ENCODE results near the gene ZIC5. TPM values are rescaled to one million over a fixed set of nuclear protein-coding genes. Genes with fewer than 3 reads are reported as not detected.
A peak's percentile ranks its signal among the peaks of the same experiment; 100 is the strongest.

The ZIC5 gene
- total RNA-seq, result not detected
- not detected for polyA plus RNA-seq

DNA sequence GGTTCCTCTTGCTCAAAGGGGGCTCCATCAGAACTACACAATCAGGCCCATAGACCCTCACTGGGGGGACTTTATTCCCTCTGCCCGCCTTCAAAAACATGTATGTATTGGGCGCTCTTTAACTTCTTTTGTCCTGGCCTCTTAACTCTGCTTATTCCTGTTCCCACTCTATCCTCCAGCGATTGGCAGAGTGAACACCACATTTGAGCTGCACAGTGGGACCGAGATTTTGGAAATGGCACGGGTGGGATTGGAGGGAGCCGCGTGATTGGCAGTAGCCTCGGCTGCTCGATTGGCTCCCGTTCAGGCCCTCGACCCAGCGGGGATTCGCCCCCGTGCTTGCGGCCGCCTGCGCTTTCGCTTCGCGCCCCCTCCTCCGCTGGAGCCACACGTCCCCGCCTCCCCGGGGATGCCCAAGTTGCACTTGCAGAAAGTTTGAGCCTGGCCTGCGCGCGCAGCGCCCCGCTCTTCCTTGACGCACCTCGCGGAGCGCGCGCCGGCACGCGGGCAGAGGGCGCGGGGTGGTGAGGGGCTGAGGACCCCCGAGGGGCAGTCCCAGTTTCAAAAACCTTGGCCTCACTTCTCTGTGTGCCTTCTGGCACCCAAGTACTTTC, at the start of gene ZIC5:
TSS of gene ZIC5 (minus strand) at position 192 of the 614 bp plus-strand sequence. CDS start at position 28, 164 bp downstream.
- DNase-seq, result no peak
- Mint-ChIP-seq H3K36me3 (peaks cover 0 to 5% (median 2%) of the 10 kb centered on the region in 3 donors), H3K27ac (peak within 1 kb of the TSS in 4 of 8 donors; percentile 66 to 97 (median 73)), H3K4me1 (peaks cover 24 to 28% (median 24%) of the 10 kb centered on the region in 3 donors), H3K27me3 (peaks cover 74 to 78% of the 10 kb centered on the region in 2 donors), H3K4me3 (peak within 1 kb of the TSS; percentile 50 to 81 (median 66)), H3K9me3 (peaks cover 17 to 57% (median 52%) of the 10 kb centered on the region in 5 donors)
- ChIA-PET CTCF (no interaction called here), POLR2A (no interaction called here)
- Histone ChIP-seq H3K36me3 (ENCODE audit: insufficient read depth, low read length) (no peaks in the 10 kb centered on the region), H3K4me3 (ENCODE audit: low read length) (no peak within 1 kb of the TSS), H3K27me3 (ENCODE audit: insufficient read depth, low read length, poor library complexity, severe bottlenecking) (peaks cover 81% of the 10 kb centered on the region), H3K27ac (ENCODE audit: low read depth, low read length) (no peak within 1 kb of the TSS), H3K4me1 (ENCODE audit: insufficient read depth, low read length) (peaks cover 17% of the 10 kb centered on the region), H3K9me3 (ENCODE audit: low read length) (peaks cover 16% of the 10 kb centered on the region)

DNA sequence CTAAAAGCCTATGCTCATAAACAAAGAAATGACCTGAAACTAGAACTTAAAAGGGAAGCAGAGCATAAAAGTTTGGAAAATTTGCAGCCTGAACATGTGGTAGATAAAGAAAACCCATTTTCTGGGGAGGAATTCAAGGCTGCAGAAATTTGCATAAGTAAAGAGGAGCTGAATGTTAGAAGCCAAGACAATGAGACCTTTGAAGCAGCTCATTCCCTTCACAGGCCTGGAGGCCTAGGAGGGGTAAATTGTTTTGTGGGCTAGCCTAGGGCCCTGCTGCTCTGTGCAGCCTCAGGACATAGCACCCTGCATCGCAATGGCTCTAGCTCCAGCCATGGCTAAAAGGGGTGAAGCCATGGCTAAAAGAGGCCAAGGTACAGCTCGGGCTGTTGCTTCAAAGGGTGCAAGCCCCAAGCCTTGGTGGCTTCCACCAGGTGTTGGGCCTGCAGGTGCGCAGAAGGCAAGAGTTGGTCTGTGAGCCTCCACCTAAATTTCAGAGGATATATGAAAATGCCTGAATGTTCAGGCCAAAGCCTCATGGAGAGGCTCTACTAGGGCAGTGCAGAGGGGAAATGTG, 48.3 kb upstream of the ZIC5 start:
- H3K4me3 ChIP-seq (ENCODE audit: low read length), result no peak overlapping the region
- no peaks in the 10 kb centered on the region for H3K36me3 ChIP-seq (ENCODE audit: insufficient read depth, low read length)
- Mint-ChIP-seq H3K4me1 (no peaks in the 10 kb centered on the region), H3K27ac (no peak overlapping the region), H3K27me3 (peaks cover 0 to 3% of the 10 kb centered on the region in 2 donors), H3K9me3 (no peaks in the 10 kb centered on the region), H3K36me3 (no peaks in the 10 kb centered on the region), H3K4me3 (no peak overlapping the region)
- CTCF ChIA-PET, result no interaction called here
- no peak for DNase-seq
- H3K27me3 ChIP-seq (ENCODE audit: insufficient read depth, low read length, poor library complexity, severe bottlenecking), result no peaks in the 10 kb centered on the region
- no peaks in the 10 kb centered on the region for H3K4me1 ChIP-seq (ENCODE audit: insufficient read depth, low read length)
- POLR2A ChIA-PET, result no interaction called here
- H3K27ac ChIP-seq (ENCODE audit: low read depth, low read length), result no peak overlapping the region
- no peaks in the 10 kb centered on the region for H3K9me3 ChIP-seq (ENCODE audit: low read length)

DNA sequence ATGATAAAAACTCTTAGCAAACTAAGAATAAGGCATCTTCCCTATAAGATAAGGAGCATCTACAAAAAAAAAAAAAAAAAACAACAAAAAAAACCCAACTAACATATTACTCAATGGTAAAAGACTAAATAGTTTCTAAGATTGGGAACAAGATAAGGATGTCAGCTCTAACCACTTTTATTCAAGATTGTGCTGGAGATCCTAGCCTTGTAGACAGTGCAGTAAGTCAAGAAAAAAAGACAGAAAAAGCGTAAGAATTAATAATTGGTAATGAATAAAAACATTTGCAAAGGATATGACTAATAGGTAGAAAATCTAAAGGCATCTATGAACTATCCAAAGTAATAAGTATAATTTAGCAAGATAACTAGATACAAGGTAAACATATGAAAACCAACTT, 43.1 kb upstream of the ZIC5 start:
- Histone ChIP-seq H3K4me1 (ENCODE audit: insufficient read depth, low read length) (no peaks in the 10 kb centered on the region), H3K4me3 (ENCODE audit: low read length) (no peak overlapping the region), H3K36me3 (ENCODE audit: insufficient read depth, low read length) (no peaks in the 10 kb centered on the region), H3K27ac (ENCODE audit: low read depth, low read length) (no peak overlapping the region), H3K27me3 (ENCODE audit: insufficient read depth, low read length, poor library complexity, severe bottlenecking) (no peaks in the 10 kb centered on the region), H3K9me3 (ENCODE audit: low read length) (no peaks in the 10 kb centered on the region)
- CTCF ChIA-PET, result interaction anchor here (1.4 kb wide), 1 partner anchor 356 kb away, joined by 3 read pairs; no protein-coding TSS in a partner anchor
- DNase-seq, result no peak
- Mint-ChIP-seq H3K36me3 (peaks cover 0 to 6% (median 0%) of the 10 kb centered on the region in 3 donors), H3K27ac (no peak overlapping the region), H3K27me3 (peaks cover 8 to 15% of the 10 kb centered on the region in 2 donors), H3K9me3 (peaks cover 0 to 5% (median 0%) of the 10 kb centered on the region in 5 donors), H3K4me1 (no peaks in the 10 kb centered on the region), H3K4me3 (no peak overlapping the region)
- POLR2A ChIA-PET, result no interaction called here

DNA sequence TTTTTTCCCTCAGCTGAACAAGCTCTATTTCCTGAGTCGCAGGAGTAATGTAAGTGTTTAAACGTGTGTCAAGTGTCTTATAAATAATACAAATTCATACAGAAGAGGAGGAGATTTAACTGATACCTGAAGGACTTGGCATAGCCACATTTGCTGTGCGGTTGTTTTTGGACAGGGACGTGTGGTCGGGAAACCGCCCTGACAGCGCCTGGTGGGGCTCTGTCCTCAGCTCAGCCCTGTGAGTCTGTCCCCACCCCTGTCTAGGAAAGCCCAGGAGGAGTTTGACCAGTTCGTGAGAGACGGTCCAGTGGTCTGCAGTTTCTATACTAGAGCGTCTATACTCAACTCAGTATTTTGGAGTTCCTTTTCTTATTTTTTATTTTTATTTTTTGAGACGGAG, 26.7 kb upstream of the ZIC5 start:
- Mint-ChIP-seq H3K4me1 (peaks cover 4 to 8% (median 5%) of the 10 kb centered on the region in 3 donors), H3K9me3 (peaks cover 16 to 39% (median 25%) of the 10 kb centered on the region in 5 donors), H3K27me3 (peaks cover 67 to 81% of the 10 kb centered on the region in 2 donors), H3K27ac (peak overlapping the region in 2 of 8 donors; percentile 5 to 57), H3K4me3 (peak overlapping the region in 2 of 7 donors; percentile 8 to 13), H3K36me3 (no peaks in the 10 kb centered on the region)
- ChIA-PET POLR2A (no interaction called here), CTCF (no interaction called here)
- DNase-seq, result no peak
- Histone ChIP-seq H3K4me3 (ENCODE audit: low read length) (no peak overlapping the region), H3K9me3 (ENCODE audit: low read length) (no peaks in the 10 kb centered on the region), H3K27ac (ENCODE audit: low read depth, low read length) (no peak overlapping the region), H3K4me1 (ENCODE audit: insufficient read depth, low read length) (no peaks in the 10 kb centered on the region), H3K36me3 (ENCODE audit: insufficient read depth, low read length) (no peaks in the 10 kb centered on the region), H3K27me3 (ENCODE audit: insufficient read depth, low read length, poor library complexity, severe bottlenecking) (peaks cover 63% of the 10 kb centered on the region)

DNA sequence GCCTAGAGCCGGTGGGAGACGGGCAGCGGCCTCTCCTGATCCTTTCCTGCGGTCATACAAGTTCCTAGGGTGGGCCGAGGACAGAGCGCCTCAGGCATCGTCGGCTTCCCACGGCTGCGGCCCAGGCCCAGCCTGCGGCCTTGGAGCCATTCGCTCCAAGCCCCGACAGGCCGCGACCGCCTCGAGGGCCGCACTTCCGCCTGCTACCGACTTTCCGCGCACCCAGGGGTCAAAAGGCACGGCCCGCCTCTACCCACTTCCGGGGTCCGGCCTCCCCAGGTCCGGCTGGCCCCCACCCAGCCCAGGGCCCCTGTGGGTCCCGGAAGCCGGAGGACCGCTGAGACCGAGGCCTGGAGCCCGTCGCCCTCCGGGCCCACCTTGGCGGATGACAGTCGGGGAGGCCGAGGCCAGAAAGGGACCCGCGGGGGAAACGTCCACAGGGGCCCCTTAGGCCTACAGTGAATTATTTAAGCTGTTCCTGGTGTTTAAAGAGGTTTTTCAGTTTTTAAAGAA, 26.2 kb upstream of the ZIC5 start:
- CTCF ChIA-PET, result no interaction called here
- H3K4me3 Mint-ChIP-seq, result peak overlapping the region in 2 of 7 donors; percentile 8 to 13
- H3K27ac ChIP-seq (ENCODE audit: low read depth, low read length), result no peak overlapping the region

GRCh38 chr13:99996381-99996973, 24.9 kb upstream of the ZIC5 start:
- no peak for DNase-seq
- Mint-ChIP-seq H3K36me3 (no peaks in the 10 kb centered on the region), H3K4me1 (peaks cover 5 to 8% (median 7%) of the 10 kb centered on the region in 3 donors), H3K27me3 (peaks cover 72 to 85% of the 10 kb centered on the region in 2 donors), H3K27ac (peak overlapping the region in 3 of 8 donors; percentile 69 to 90 (median 74)), H3K4me3 (peak overlapping the region in 3 of 7 donors; percentile 23 to 44 (median 38)), H3K9me3 (peaks cover 22 to 45% (median 25%) of the 10 kb centered on the region in 5 donors)
- ChIA-PET CTCF (interaction anchor here (1.0 to 1.1 kb wide), 2 partner anchors 26 to 239 kb away, joined by 3 read pairs; no protein-coding TSS in a partner anchor), POLR2A (no interaction called here)
- Histone ChIP-seq H3K36me3 (ENCODE audit: insufficient read depth, low read length) (no peaks in the 10 kb centered on the region), H3K9me3 (ENCODE audit: low read length) (no peaks in the 10 kb centered on the region), H3K27ac (ENCODE audit: low read depth, low read length) (no peak overlapping the region), H3K4me1 (ENCODE audit: insufficient read depth, low read length) (no peaks in the 10 kb centered on the region), H3K4me3 (ENCODE audit: low read length) (no peak overlapping the region), H3K27me3 (ENCODE audit: insufficient read depth, low read length, poor library complexity, severe bottlenecking) (peaks cover 75% of the 10 kb centered on the region)

More for the DNA sequence above, 26.2 kb upstream of the ZIC5 start:
- no peak for DNase-seq
- no peaks in the 10 kb centered on the region for H3K4me1 ChIP-seq (ENCODE audit: insufficient read depth, low read length)
- no peaks in the 10 kb centered on the region for H3K36me3 Mint-ChIP-seq
- peaks cover 4 to 8% (median 6%) of the 10 kb centered on the region in 3 donors for H3K4me1 Mint-ChIP-seq
- no peaks in the 10 kb centered on the region for H3K36me3 ChIP-seq (ENCODE audit: insufficient read depth, low read length)
- no peaks in the 10 kb centered on the region for H3K9me3 ChIP-seq (ENCODE audit: low read length)
- peaks cover 68% of the 10 kb centered on the region for H3K27me3 ChIP-seq (ENCODE audit: insufficient read depth, low read length, poor library complexity, severe bottlenecking)
- H3K27ac Mint-ChIP-seq, result peak overlapping the region in 2 of 8 donors; percentile 5 to 57
- H3K27me3 Mint-ChIP-seq, result peaks cover 67 to 81% of the 10 kb centered on the region in 2 donors
- no peak overlapping the region for H3K4me3 ChIP-seq (ENCODE audit: low read length)
- POLR2A ChIA-PET, result interaction anchor here (0.9 kb wide), 1 partner anchor 16 kb away, joined by 5 read pairs; the partner anchor contains the start of gene ZIC2
- H3K9me3 Mint-ChIP-seq, result peaks cover 16 to 41% (median 28%) of the 10 kb centered on the region in 5 donors

DNA sequence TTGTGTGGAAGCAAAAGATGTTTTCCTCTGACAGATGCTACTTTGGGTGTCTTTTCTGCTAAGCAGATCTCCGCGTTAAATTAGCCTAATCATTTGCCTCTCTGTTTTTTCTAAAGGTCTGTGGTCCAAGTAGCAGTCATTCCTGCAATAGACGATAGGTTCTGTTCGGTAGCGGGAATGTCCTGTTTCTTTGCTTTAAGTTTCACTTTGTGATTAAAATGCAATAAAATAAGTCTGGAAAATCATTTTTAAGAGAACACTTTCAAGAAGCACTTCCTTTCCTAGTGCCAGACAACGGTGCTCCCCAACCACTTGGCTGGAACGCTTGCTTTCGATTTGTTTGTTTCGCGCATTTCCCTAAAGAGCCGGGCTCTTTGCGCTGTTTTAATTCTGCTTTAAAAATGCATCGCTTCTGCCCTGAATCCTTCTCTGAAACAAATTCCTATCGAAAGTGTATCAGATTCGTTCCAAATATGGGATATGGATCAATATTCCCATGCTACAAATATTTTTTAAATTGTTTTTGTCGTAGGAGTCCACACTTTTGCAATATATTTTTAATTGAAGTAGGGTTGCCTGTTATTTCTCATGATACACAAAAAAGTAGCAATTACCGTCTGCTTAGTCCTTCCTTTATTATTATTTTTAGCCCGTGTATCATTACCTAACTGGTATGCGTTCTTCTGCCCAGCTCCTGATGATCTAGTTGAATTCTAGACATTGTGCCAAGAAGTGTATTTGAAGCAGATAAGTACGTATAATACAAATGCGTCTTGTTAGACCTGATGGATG, 24.2 kb upstream of the ZIC5 start:
- peak overlapping the region in 4 of 7 donors; percentile 3 to 44 (median 30) for H3K4me3 Mint-ChIP-seq
- Histone ChIP-seq H3K36me3 (ENCODE audit: insufficient read depth, low read length) (no peaks in the 10 kb centered on the region), H3K27ac (ENCODE audit: low read depth, low read length) (no peak overlapping the region), H3K4me1 (ENCODE audit: insufficient read depth, low read length) (peaks cover under 1% of the 10 kb centered on the region), H3K4me3 (ENCODE audit: low read length) (no peak overlapping the region), H3K9me3 (ENCODE audit: low read length) (no peaks in the 10 kb centered on the region), H3K27me3 (ENCODE audit: insufficient read depth, low read length, poor library complexity, severe bottlenecking) (peaks cover 82% of the 10 kb centered on the region)
- peaks cover 5 to 11% (median 8%) of the 10 kb centered on the region in 3 donors for H3K4me1 Mint-ChIP-seq
- DNase-seq, result no peak
- H3K27ac Mint-ChIP-seq, result peak overlapping the region in 2 of 8 donors; percentile 69 to 90
- peaks cover 22 to 47% (median 25%) of the 10 kb centered on the region in 5 donors for H3K9me3 Mint-ChIP-seq
- POLR2A ChIA-PET, result no interaction called here
- CTCF ChIA-PET, result interaction anchor here (1.0 to 1.1 kb wide), 2 partner anchors 26 to 240 kb away, joined by 3 read pairs; no protein-coding TSS in a partner anchor
- H3K36me3 Mint-ChIP-seq, result no peaks in the 10 kb centered on the region
- H3K27me3 Mint-ChIP-seq, result peaks cover 75 to 84% of the 10 kb centered on the region in 2 donors
